Right kidney (tissue), 1 donor: ENCODE data around the gene GNAI2.
"Not testable (repeated sequence)": the region's sequence is repeated elsewhere in the genome, so short reads cannot be mapped to it uniquely, and the experiment has no call there.

Source experiments
- DNase-seq: peaks from one replicate; pipeline ENCODE4 v3.0.0-alpha.2; 2016

GNAI2 gene

DNA sequence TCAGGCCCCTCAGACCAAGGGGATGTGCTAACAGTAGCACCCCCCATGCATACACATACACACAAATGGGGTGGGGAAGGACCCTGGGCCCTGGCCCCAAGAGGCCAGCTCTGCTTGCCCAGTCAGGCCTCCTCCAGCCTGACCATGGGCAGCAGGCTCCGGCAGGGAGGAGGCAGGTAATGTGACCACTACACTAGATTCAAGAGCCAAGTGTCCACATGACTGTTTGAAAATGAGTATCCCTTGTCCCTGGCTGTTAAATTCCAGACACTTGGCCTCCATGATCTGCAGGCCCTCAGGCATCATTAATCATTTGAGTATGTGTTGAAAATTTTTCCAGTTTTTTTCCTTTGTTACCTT lies 13.9 kb upstream of the GNAI2 start:
- no peak for DNase-seq

DNA sequence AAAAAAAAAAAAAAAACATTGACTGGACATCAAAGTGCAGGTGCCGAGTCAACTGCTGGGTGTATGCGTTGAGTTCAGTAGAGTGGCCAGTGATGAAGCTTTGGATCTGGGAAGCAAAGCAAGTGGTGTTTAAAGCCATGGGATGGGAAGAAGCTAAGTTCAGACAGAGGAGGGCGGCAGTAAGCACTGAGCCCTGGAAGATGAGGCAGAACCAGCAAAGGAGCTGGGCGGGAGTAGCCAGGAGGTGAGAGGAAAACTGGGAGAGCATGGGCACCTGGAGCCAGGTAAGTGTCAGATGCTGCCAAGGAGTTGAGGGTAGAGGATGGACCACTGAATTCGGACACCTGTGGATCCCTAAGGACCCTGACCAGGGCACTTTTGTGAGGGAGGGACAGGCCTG lies 11.4 kb upstream of the GNAI2 start:
- DNase-seq, result no peak

DNA sequence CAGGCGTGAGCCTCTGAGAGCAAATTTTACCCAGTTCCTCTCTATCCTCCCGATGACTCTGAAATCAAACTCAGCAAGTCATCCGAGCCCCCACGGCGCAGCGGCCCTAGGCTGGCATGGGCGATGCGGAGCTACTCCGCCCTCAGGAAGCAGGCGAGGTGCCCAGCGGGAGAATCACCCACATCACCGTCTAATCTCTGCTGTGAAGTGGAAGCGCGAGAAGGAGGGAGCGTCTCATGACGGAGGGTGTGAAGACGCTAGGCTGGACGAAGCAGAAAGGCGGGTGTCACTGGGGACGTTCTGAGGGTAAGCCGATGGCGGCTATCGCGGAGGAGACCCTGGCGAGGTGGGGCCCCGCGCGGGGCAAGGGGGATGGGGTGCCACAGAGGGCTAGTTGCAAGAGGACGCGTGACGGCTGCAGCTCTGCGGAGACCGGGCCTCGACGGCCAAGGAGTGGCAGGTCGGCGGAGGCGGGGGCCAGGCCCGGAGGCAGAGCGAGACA lies 9.1 kb upstream of the GNAI2 start:
- peak; percentile 84 for DNase-seq

DNA sequence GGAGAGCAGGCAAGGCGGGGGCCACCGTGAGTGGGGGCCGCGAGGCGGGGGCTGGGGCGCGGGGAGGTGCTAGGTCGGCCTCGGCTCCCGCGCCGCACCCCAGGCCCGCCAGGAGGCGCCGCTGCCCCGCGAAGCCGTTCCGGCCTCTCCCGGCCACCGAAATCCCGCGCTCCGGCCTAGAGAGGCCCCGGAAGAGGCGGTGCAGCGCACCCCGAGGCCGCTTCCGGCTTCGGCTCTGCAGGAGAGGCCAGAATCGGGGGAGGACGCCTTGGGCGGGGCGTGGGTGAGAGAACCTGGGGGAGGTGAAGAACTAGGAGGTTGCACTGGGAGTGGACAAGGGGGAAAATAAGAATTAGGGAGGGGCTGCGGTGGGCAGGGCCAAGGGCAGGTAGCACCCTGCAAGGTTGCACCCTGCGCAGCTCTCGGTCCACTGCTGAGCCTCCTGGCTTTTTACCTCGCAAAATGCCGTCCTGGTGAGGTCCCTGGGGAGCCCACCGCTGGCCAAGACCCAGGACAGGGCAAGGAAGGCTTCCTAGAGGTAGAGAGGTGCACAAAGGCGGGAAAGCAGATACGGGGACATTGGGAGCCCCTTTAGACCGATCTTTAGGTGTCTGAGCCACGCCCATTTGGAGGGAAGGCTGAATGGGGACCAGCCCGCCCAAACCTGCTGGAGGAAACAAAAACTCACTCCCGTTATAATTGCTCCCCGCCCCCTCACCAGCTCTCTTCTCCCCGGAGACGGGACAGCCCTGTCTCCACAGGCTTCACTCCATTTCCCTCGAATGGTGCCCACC lies 8.4 kb upstream of the GNAI2 start:
- DNase-seq, result peak; percentile 89

DNA sequence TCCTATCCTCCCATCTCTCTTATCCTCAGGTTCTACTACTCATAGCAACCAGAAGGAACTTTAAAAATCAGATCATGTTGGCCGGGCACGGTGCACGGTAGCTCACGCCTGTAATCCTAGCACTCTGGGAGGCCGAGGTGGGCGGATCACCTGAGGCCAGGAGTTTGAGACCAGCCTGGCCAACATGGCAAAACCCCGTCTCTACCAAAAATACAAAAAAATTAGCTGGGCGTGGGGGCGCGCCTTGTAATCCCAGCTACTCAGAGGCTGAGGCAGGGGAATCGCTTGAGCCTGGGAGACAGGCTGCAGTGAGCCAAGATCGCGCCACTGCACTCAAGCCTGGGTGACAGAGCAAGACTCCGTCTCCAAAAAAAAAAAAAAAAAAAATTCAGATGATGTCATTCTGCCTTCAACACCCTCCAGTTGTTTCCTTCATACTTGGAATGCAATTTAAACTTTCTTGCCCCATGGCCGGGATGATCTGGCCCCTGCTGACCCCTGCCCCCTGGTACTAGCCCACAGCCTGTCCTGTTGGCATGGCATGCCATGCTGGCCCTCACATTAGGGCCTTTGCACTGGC lies 7.7 kb upstream of the GNAI2 start:
- not testable (repeated sequence) for DNase-seq

DNA sequence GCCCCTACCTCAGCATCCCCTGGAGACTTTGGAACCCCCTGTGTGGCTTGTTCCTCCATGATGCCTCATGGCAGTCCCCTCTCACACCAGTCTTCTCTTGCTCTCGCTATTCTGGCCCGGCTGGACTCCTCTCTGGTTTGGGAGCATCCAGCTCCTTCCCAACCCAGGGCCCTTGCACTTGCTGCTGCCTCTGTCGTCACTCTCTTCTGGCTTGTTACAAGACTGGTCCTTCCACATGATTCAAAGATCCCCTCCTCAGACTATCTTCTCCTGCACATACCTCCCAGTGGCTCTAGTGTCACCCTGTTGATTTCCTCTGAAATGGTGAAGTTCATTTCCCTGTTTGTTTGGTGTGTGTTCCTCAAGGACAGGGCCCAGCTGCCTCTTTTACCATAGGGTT lies 6.5 kb upstream of the GNAI2 start:
- DNase-seq, result no peak

DNA sequence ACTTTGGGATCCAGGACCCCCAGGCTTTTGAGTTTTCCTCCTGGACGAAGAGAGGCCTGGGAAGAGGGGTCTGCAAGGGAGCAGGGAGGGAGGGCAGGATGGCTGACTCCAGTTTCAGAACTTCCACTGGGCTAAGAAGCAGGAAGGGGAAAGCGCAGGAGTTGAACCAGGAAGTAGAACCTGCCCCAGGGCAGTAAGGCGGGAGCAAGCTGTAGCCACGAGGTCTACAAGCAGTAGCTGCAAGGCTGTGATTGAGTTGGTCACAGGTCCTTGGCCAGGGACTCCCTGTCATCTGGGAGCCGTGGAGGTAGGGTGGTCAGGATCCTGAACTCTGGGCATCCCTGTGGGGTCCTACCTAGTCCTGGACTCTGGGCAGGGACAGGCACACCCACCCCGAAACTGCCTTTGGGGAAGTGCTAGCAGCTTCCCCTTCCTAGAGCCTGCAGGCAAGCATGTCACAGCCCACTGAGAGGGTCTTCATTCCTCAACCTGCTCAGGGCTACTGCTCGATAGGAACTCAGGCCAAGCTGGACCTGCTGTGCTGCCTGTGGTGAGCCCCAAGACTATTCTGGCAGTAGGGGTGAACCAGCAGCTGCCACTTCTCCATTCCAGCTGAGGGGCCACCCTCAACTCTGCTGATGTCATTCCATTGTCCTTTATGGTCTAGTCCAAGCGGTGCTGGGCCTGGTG lies 5.8 kb upstream of the GNAI2 start:
- no peak for DNase-seq

DNA sequence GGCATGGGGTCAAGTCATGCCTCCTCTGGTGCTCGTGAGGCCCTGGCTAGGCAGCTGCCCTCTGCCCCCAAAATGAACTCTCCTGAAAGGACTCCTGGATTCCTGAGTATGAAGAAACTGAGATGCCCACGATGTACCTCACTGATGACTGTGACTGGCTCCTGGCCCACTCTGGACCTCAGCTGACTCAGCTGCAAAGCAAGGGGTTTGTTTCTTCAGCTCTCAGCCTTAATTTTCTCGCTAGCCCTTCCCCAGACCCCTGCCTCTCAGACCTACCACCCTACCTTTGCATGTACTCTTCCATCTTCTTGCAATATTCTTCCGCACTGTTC lies 5.2 kb upstream of the GNAI2 start:
- DNase-seq, result no peak

DNA sequence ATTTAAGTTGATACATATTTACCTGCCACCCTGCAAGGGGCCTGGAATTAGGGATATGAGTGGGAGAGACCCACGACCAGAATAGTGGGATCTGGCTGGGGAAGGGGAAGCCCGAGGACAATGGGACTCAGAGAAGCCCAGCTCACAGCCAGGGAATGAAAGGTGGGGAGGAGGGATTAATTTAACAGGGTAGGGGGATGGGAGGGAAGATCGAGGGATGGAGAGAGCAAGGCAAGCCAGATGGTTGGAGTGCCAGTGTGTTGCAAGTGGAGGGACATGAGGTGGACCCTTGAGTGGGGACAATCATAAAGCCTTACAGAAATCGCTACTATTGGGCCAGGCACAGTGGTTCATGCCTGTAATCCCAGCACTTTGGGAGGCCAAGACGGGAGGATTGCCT lies 4.4 kb upstream of the GNAI2 start:
- DNase-seq, result no peak

DNA sequence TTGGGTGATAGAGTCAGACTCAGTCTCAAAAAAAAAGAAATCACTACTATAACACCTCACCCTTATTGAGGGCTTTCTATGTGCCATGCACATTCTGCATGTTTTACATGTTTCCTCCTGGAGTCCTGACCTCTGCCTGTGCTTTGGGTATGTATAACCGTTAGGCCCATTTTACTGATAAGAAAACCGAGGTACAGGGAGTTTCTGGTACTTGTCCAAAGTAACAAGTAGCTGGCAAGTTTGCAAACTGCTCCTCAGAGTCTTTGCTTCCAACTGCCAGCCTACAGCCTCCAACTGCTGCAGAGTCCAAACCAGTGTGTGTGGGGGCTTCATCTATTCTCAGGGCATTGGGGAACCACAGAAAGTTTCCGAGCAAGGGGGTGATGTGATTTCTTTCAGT lies 3.7 kb upstream of the GNAI2 start:
- no peak for DNase-seq

DNA sequence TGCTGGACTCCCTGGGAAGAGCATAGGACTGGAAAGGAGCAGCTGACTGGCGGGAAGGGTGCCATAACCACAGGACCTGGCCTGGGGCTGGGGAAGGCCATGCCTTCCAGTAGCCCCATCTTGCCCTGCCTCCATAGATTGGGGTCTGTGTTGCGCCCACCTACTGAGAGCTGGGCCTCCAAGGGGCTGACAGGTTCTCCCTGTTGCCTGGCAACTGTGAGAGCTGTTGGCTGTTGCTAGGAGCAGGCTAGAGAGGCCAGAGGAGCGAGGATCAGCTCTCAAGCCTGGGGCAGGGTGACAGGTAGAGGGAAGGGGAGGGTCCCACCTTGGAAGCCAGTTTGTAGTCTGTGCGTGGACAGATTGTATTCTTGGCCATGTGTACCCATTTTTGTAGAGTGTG lies 2.8 kb upstream of the GNAI2 start:
- no peak for DNase-seq

DNA sequence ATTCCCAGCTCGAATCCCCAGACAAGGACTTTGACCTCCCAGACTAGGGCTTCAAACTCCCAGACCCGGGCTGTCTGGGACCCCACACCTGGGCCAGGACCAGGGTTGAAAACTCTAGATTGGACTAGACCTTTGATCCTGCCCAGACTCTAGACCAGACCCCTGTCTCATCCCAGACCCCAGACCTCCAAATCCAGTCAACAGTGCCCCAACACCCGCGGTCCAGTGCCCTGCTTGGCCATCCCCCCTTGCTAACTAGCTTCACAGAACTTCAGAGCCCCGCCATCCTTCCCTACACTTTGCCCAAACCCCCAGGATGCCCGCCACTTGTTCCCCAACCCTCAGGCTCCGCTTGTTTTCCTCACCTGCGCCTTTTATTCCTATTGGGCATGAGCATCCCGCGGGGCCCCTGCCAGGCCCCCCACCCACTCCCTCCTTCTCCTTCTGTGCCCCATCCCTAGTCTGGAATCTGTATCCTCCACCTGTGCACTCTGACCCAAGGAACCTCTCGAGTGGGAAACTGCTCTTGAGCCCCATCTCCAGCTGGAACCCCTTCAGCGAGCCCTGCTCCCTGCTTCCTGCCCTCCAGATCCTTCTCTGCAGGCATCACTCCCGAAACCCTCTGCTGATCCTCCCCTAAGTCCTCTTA lies 604 bp downstream of the GNAI2 start:
- peak; percentile 54 for DNase-seq

DNA sequence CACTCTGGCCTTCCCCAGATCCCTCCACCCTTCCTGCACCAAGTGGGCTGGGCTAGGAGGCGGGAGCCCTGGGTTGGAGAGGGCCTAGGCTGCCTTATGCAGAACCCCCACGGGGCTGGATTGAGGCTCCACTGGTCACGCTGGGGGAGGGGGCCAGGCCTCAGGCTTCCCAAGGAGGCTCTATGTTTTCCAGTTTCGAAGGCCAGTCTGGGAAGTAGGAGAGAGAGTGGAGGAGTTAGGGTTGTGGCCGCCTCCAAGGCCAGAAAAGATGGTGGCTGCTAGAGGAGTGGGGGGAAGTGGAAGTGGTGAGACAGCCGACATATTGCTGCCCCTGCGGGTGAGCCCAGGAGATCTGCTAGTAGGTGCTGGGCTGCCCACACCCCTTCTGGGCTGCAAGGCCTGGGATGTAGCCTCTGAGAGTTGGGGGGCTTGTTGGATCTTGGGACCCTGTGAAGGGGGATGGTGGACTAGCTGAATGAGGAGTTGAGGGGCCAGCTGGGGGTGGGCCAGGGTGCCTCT lies 1.2 kb downstream of the GNAI2 start:
- DNase-seq, result peak; percentile 52

DNA sequence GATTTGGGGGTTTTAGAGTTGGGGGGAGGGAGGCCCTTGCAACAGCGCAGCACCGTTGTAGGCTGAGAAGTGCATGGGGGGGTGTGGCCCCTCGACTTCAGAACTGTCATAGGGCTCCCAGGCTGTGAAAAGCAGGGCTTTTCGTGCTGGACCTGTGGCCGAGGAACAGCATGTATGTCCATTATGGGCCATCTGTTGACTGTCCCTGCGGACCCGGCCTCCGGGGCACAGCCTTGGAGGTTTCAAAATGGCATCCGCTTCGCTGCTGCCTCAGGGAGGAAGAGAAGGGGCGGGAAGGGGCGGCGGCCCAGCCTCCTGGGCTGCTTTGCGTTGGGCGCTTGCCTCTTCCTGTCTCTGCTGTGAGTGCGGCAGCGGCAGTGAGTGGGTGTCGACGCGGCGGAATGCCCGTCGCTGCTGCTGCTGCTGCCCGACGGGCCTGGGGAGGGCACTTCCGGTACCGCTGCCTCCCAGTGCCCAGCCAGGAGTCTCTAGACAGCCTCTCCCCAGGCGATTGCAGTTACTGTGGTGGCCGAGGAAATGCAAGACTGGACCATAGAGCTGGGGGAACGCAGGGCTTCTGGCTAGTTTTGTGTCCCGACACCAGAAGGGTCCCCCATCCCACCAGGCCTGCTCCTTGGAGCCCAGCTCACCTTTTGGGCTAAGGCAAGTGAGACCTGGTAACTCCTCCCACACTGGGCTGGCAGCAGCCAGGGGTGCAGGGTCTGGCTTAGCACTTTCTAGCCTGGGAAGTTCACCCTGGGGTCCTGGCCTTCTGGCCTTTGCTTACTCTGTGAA lies 1.9 kb downstream of the GNAI2 start:
- DNase-seq, result peak; percentile 76

DNA sequence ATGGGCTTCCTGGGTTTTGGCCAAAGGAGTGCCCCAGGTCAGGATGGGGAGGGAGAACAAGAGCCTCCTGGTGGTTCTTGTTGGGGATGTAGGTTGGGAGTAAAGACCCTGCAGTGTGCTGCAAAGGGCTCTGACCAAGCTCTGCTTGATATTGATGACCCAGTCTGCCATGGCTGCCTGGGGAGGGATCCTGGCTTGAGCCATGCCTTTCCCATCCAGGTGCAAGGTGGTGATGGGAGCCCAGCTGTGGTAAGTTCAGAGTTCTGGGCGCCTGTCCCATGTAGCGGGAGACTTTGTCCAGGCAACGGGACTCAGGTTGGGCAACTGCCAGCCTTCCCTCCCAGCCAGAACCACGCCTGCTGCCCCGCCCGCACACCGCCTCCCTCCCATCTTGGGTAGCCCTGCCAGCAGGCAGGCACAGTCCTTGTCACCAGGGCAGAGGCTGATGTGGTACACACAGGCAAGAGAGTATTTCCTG lies 2.6 kb downstream of the GNAI2 start:
- DNase-seq, result no peak

DNA sequence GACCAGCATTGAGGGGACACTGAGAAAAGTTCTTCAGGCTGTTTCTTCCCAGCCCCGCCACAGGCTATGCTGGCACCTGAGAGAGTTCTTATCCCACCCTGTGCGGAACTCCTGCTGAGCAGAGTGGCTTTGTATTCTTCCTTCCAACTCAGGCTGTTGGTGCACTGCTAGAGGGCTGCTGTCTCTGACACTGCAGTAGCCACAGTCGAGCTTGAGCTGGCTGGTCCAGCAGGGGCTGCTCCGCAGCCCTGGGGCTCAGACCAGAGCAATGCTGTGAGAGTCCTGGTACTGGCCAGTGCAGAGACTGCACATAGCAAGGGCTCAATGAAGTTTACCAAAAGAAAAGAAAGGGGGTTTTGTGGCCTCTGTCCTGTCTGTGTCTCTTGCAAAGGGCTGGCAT lies 3.6 kb downstream of the GNAI2 start:
- no peak for DNase-seq

DNA sequence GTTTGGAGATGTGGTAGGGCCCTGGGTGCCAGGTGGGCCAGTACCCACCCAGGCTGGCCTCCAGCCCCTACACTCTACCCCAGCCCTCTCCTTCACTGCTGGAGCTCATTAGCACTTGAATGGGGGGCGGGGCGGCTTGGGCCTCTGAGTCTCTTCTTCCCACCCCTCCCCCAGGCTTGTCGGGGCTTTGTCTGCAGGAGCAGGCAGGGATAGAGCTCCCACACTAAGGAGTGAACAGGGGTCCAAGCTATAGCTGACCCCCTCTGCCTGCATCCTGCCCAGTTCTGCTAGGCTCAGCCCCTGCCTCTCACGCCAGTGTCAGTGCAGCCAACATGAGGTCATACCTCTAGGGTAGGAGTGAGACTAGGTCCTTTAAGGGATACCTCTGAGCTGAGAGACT lies 5.2 kb downstream of the GNAI2 start:
- DNase-seq, result no peak

DNA sequence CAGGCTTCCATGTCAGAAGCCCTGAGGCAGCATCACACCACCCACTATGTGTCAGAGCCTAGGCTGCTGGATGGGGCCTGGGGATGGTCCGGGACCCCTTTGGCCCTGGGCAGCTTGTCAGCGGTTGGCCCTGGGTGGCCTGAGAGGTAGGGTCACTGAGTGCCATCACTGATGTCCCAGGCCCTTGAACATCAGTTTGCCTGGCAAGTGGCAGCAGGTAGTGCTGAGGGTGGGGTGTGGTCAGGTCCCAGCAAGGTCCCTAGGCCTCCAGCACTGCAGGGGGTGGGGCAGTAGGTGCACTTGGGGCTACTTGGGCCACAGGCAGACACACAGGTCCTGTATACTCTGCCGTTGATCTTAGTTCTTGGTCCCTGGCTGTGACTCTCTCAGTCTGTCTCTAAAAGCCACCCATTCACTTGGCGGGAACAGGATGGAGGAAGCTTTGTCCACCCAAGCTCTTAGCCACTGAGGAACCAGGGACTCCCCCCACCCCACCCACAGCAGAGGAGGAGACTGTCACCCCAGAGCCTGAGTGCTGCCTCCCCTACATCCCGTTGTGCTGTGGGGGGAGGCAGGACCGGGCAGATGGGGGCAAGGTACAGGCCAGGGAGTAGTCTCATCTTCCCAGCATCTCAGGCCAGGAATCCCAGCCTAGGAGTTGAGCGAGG lies 5.8 kb downstream of the GNAI2 start:
- no peak for DNase-seq

DNA sequence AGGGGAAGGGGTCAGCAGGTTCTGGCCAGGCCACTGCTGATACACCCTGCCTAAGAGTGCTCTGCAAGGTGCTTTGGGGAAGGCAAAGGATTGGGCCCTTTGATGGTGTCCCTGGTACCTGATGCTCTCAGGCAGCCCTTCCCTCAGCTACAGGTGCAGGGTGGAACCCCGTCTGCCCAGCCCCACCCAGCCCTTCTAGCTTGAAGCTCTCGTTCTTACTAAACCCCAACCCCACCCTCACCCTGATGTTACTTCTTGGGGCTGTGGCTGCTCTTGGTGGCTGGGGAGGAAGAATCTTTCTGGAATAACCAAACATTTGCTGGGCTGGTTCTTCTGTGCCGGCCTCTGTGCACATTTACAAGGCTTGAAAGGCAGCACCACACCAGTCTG lies 6.4 kb downstream of the GNAI2 start:
- no peak for DNase-seq

DNA sequence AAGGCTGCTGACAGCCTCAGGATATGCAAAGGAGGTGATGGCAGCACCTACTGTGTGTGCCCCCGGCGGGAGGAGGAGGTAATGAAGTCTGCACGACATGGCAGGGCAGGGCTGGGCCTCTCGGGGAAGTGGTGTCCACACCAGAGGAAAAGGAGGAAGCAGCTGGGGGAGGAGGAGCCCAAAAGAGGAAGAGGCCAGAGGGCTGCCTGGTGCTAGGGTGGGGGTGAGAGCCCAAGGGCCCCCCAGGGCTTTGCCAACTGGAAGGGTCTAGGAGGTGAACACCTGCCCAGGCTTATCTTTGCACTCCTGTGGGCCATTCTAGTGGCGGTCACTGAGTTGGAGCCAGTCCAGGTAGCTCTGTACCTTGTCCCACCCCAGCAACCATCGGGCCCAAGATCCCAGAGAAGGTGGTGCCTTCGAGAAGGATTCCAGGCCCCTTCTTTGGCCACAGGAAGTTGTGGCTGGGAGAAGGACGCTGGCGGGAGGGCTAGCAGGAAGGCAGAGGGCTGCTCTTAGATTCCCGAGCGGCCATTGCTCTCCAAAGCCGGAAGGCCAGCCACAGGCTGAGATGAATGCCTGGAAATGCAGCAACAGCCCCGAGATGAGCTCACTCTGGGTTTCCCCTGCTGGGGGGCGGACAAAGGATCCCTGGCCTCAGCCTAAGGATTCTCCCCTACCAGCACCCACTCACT lies 7.0 kb downstream of the GNAI2 start:
- DNase-seq, result no peak

DNA sequence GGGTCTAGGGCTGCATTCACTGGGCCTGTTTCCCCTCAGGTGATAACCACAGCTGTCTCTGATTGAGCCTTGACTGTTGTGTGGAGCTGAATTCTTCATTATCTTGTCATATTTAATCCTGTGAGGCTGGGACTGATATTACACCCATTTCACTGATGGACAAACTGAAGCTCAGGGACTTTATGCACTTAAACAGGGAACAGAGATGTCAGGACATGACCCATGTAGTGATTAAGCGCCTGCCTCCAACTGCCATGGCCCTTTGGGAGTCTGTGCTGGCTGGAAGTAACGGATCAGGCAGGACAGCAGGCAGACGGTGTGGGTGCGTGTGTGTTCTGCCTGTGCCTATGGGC lies 7.5 kb downstream of the GNAI2 start:
- DNase-seq, result no peak
